ENCODE results near the gene TIMP3.

TIMP3 gene

DNA sequence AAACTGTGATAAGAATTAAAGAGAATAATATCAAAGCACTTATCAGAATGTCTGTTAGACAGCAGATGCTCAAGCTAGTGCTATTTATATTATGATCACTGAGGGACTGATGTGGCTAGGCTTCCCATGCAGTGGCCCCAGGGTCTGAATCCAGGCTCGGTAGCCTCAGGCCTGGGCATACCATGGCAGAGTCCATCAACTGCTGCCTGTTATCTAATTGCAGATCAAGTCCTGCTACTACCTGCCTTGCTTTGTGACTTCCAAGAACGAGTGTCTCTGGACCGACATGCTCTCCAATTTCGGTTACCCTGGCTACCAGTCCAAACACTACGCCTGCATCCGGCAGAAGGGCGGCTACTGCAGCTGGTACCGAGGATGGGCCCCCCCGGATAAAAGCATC lies 57.5 kb downstream of the TIMP3 start:
- Histone ChIP-seq H3K27ac (ENCODE audit: low read depth, low read length) (no peak overlapping the region), H3K27me3 (ENCODE audit: control insufficient read depth in 5 of 5, insufficient read depth in 4 of 5, low read length in 5 of 5) (no peaks in the 10 kb centered on the region), H3K9me3 (ENCODE audit: control insufficient read depth in 5 of 5, low read length in 5 of 5) (no peaks in the 10 kb centered on the region), H3K36me3 (ENCODE audit: control insufficient read depth in 5 of 5, insufficient read depth in 5 of 5, low read length in 5 of 5) (peaks cover 20 to 85% (median 74%) of the 10 kb centered on the region in 5 donors), H3K4me3 (ENCODE audit: low read depth in 1 of 5, low read length in 5 of 5) (no peak overlapping the region), H3K4me1 (ENCODE audit: control insufficient read depth in 5 of 5, insufficient read depth in 5 of 5, low read length in 5 of 5) (peaks cover 0 to 17% (median 15%) of the 10 kb centered on the region in 5 donors), H3K9ac (ENCODE audit: low read length in 5 of 5) (no peak overlapping the region)

DNA sequence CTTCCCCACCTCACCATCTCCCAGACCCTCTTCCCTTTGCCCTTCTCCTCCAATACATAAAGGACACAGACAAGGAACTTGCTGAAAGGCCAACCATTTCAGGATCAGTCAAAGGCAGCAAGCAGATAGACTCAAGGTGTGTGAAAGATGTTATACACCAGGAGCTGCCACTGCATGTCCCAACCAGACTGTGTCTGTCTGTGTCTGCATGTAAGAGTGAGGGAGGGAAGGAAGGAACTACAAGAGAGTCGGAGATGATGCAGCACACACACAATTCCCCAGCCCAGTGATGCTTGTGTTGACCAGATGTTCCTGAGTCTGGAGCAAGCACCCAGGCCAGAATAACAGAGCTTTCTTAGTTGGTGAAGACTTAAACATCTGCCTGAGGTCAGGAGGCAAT lies 58.2 kb downstream of the TIMP3 start:
- H3K27ac ChIP-seq (ENCODE audit: low read depth, low read length): no peak overlapping the region
- no peak overlapping the region for H3K4me3 ChIP-seq (ENCODE audit: low read depth in 1 of 5, low read length in 5 of 5)
- H3K9ac ChIP-seq (ENCODE audit: low read length in 5 of 5): no peak overlapping the region
- H3K9me3 ChIP-seq (ENCODE audit: control insufficient read depth in 5 of 5, low read length in 5 of 5): no peaks in the 10 kb centered on the region
- H3K27me3 ChIP-seq (ENCODE audit: control insufficient read depth in 5 of 5, insufficient read depth in 4 of 5, low read length in 5 of 5): no peaks in the 10 kb centered on the region
- H3K4me1 ChIP-seq (ENCODE audit: control insufficient read depth in 5 of 5, insufficient read depth in 5 of 5, low read length in 5 of 5): peaks cover 0 to 9% (median 7%) of the 10 kb centered on the region in 5 donors
- peaks cover 20 to 77% (median 66%) of the 10 kb centered on the region in 5 donors for H3K36me3 ChIP-seq (ENCODE audit: control insufficient read depth in 5 of 5, insufficient read depth in 5 of 5, low read length in 5 of 5)

GRCh38 chr22:32861330-32861729 lies 59.8 kb downstream of the TIMP3 start:
- Histone ChIP-seq H3K4me3 (ENCODE audit: low read depth in 1 of 5, low read length in 5 of 5) (no peak overlapping the region), H3K27ac (ENCODE audit: low read depth, low read length) (no peak overlapping the region), H3K36me3 (ENCODE audit: control insufficient read depth in 5 of 5, insufficient read depth in 5 of 5, low read length in 5 of 5) (peaks cover 20 to 62% (median 58%) of the 10 kb centered on the region in 5 donors), H3K4me1 (ENCODE audit: control insufficient read depth in 5 of 5, insufficient read depth in 5 of 5, low read length in 5 of 5) (no peaks in the 10 kb centered on the region), H3K27me3 (ENCODE audit: control insufficient read depth in 5 of 5, insufficient read depth in 4 of 5, low read length in 5 of 5) (no peaks in the 10 kb centered on the region), H3K9ac (ENCODE audit: low read length in 5 of 5) (no peak overlapping the region), H3K9me3 (ENCODE audit: control insufficient read depth in 5 of 5, low read length in 5 of 5) (no peaks in the 10 kb centered on the region)

DNA sequence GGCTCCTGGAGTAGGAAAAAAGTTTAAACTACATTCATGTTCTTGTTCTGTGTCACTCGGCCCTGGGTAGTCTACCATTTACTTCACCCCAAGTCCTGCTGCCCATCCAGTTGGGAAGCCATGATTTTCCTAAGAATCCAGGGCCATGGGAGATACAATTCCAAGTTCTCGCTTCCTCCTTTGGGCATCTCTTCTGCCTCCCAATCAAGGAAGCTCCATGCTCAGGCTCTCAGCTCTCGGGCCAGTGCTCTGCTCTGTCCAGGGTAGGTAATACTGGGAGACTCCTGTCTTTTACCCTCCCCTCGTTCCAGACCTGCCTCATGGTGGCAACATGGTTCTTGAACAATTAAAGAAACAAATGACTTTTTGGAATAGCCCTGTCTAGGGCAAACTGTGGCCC lies 60.6 kb downstream of the TIMP3 start:
- Histone ChIP-seq H3K4me1 (ENCODE audit: control insufficient read depth in 5 of 5, insufficient read depth in 5 of 5, low read length in 5 of 5) (no peaks in the 10 kb centered on the region), H3K27me3 (ENCODE audit: control insufficient read depth in 5 of 5, insufficient read depth in 4 of 5, low read length in 5 of 5) (no peaks in the 10 kb centered on the region), H3K9me3 (ENCODE audit: control insufficient read depth in 5 of 5, low read length in 5 of 5) (no peaks in the 10 kb centered on the region), H3K4me3 (ENCODE audit: low read depth in 1 of 5, low read length in 5 of 5) (no peak overlapping the region), H3K9ac (ENCODE audit: low read length in 5 of 5) (no peak overlapping the region), H3K27ac (ENCODE audit: low read depth, low read length) (no peak overlapping the region), H3K36me3 (ENCODE audit: control insufficient read depth in 5 of 5, insufficient read depth in 5 of 5, low read length in 5 of 5) (peaks cover 16 to 56% (median 53%) of the 10 kb centered on the region in 5 donors)

- Histone ChIP-seq H3K4me1 (ENCODE audit: control insufficient read depth in 5 of 5, insufficient read depth in 5 of 5, low read length in 5 of 5) (no peaks in the 10 kb centered on the region), H3K9me3 (ENCODE audit: control insufficient read depth in 5 of 5, low read length in 5 of 5) (no peaks in the 10 kb centered on the region), H3K27me3 (ENCODE audit: control insufficient read depth in 5 of 5, insufficient read depth in 4 of 5, low read length in 5 of 5) (no peaks in the 10 kb centered on the region), H3K9ac (ENCODE audit: low read length in 5 of 5) (no peak overlapping the region), H3K36me3 (ENCODE audit: control insufficient read depth in 5 of 5, insufficient read depth in 5 of 5, low read length in 5 of 5) (peaks cover 11 to 46% (median 43%) of the 10 kb centered on the region in 5 donors), H3K27ac (ENCODE audit: low read depth, low read length) (no peak overlapping the region), H3K4me3 (ENCODE audit: low read depth in 1 of 5, low read length in 5 of 5) (no peak overlapping the region)
Observed at GRCh38 chr22:32862936-32863661, 61.6 kb downstream of the TIMP3 start.

- no peaks in the 10 kb centered on the region for H3K9me3 ChIP-seq (ENCODE audit: control insufficient read depth in 5 of 5, low read length in 5 of 5)
- no peaks in the 10 kb centered on the region for H3K27me3 ChIP-seq (ENCODE audit: control insufficient read depth in 5 of 5, insufficient read depth in 4 of 5, low read length in 5 of 5)
- peaks cover 8 to 36% (median 33%) of the 10 kb centered on the region in 5 donors for H3K36me3 ChIP-seq (ENCODE audit: control insufficient read depth in 5 of 5, insufficient read depth in 5 of 5, low read length in 5 of 5)
- no peak overlapping the region for H3K4me3 ChIP-seq (ENCODE audit: low read depth in 1 of 5, low read length in 5 of 5)
- H3K27ac ChIP-seq (ENCODE audit: low read depth, low read length): no peak overlapping the region
- no peak overlapping the region for H3K9ac ChIP-seq (ENCODE audit: low read length in 5 of 5)
- peaks cover 0 to 3% (median 0%) of the 10 kb centered on the region in 5 donors for H3K4me1 ChIP-seq (ENCODE audit: control insufficient read depth in 5 of 5, insufficient read depth in 5 of 5, low read length in 5 of 5)
Observed at GRCh38 chr22:32864041-32864440, 62.5 kb downstream of the TIMP3 start.

DNA sequence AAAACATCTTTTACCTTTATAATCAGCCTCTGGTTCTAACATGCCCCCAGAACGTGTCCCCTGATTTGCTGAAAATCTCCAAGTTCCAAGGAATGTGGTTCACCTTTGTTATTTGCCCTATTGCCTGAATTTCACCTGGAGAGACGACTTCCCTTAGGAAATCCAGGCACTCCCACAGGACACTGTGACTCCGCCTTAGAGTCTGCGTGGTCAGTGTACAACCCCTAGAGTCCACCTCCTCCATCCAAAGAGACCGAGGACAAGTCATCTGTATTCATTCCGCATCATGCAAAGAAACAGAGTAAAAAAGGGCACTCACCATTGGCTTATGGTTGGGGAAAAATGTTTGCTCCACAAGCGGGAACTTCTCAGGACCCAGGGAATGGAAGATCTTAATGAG lies 63.1 kb downstream of the TIMP3 start:
- Histone ChIP-seq H3K36me3 (ENCODE audit: control insufficient read depth in 5 of 5, insufficient read depth in 5 of 5, low read length in 5 of 5) (peaks cover 5 to 31% (median 28%) of the 10 kb centered on the region in 5 donors), H3K4me1 (ENCODE audit: control insufficient read depth in 5 of 5, insufficient read depth in 5 of 5, low read length in 5 of 5) (peaks cover 0 to 3% (median 0%) of the 10 kb centered on the region in 5 donors), H3K27ac (ENCODE audit: low read depth, low read length) (no peak overlapping the region), H3K27me3 (ENCODE audit: control insufficient read depth in 5 of 5, insufficient read depth in 4 of 5, low read length in 5 of 5) (no peaks in the 10 kb centered on the region), H3K4me3 (ENCODE audit: low read depth in 1 of 5, low read length in 5 of 5) (no peak overlapping the region), H3K9me3 (ENCODE audit: control insufficient read depth in 5 of 5, low read length in 5 of 5) (no peaks in the 10 kb centered on the region), H3K9ac (ENCODE audit: low read length in 5 of 5) (no peak overlapping the region)

DNA sequence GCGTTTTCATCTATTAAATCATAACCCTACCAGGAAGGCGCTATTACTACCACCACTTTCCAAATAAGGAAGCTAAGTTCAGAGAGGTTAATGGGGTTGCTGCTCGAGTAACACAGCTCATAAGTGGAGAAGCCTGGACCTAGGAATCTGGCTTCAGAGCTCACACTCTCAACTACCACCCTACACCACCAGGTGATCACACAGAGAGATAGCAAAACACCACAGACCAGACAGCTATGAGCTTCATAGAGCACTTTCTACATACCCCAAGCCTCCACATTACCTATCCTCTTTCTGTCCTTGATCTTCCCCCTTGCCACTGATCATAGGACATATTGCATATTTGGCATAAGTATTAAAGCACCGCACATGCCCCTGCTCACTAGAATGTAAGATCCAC lies 65.4 kb downstream of the TIMP3 start:
- Histone ChIP-seq H3K27me3 (ENCODE audit: control insufficient read depth in 5 of 5, insufficient read depth in 4 of 5, low read length in 5 of 5) (no peaks in the 10 kb centered on the region), H3K27ac (ENCODE audit: low read depth, low read length) (no peak overlapping the region), H3K36me3 (ENCODE audit: control insufficient read depth in 5 of 5, insufficient read depth in 5 of 5, low read length in 5 of 5) (peaks cover 0 to 7% (median 5%) of the 10 kb centered on the region in 5 donors), H3K9me3 (ENCODE audit: control insufficient read depth in 5 of 5, low read length in 5 of 5) (no peaks in the 10 kb centered on the region), H3K4me1 (ENCODE audit: control insufficient read depth in 5 of 5, insufficient read depth in 5 of 5, low read length in 5 of 5) (peaks cover 0 to 3% (median 0%) of the 10 kb centered on the region in 5 donors), H3K9ac (ENCODE audit: low read length in 5 of 5) (no peak overlapping the region), H3K4me3 (ENCODE audit: low read depth in 1 of 5, low read length in 5 of 5) (no peak overlapping the region)

- Histone ChIP-seq H3K36me3 (ENCODE audit: control insufficient read depth in 5 of 5, insufficient read depth in 5 of 5, low read length in 5 of 5) (no peaks in the 10 kb centered on the region), H3K4me1 (ENCODE audit: control insufficient read depth in 5 of 5, insufficient read depth in 5 of 5, low read length in 5 of 5) (peaks cover 0 to 3% (median 0%) of the 10 kb centered on the region in 5 donors), H3K4me3 (ENCODE audit: low read depth in 1 of 5, low read length in 5 of 5) (no peak overlapping the region), H3K9me3 (ENCODE audit: control insufficient read depth in 5 of 5, low read length in 5 of 5) (no peaks in the 10 kb centered on the region), H3K27ac (ENCODE audit: low read depth, low read length) (no peak overlapping the region), H3K27me3 (ENCODE audit: control insufficient read depth in 5 of 5, insufficient read depth in 4 of 5, low read length in 5 of 5) (no peaks in the 10 kb centered on the region), H3K9ac (ENCODE audit: low read length in 5 of 5) (no peak overlapping the region)
Observed at GRCh38 chr22:32868946-32869345, 67.4 kb downstream of the TIMP3 start.

DNA sequence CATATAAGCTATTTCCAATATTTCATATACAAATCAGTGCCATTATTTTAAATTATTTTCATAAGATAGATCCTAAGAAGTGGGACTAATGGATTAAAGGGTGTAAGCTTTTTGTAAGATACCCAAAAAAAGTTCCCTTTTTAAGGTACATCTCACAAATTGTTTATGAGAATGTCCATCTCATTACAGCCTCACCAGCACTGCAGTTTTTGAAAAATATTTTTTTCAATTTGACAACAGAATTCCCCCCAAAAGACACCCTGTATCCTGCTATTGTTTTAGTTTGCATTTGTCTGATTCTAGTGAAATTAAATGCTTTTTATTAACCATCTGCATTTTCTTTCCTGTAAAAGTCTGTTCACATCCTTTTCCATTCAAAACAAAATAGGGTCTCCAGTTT lies 69.0 kb downstream of the TIMP3 start:
- Histone ChIP-seq H3K27ac (ENCODE audit: low read depth, low read length) (no peak overlapping the region), H3K9me3 (ENCODE audit: control insufficient read depth in 5 of 5, low read length in 5 of 5) (no peaks in the 10 kb centered on the region), H3K27me3 (ENCODE audit: control insufficient read depth in 5 of 5, insufficient read depth in 4 of 5, low read length in 5 of 5) (no peaks in the 10 kb centered on the region), H3K36me3 (ENCODE audit: control insufficient read depth in 5 of 5, insufficient read depth in 5 of 5, low read length in 5 of 5) (no peaks in the 10 kb centered on the region), H3K4me3 (ENCODE audit: low read depth in 1 of 5, low read length in 5 of 5) (no peak overlapping the region), H3K9ac (ENCODE audit: low read length in 5 of 5) (no peak overlapping the region), H3K4me1 (ENCODE audit: control insufficient read depth in 5 of 5, insufficient read depth in 5 of 5, low read length in 5 of 5) (peaks cover 0 to 3% (median 0%) of the 10 kb centered on the region in 5 donors)

Measured in subcutaneous abdominal adipose tissue (tissue), 5 donors.